AG04450 (cell line): ENCODE results near the gene MRPS33. TPM values are rescaled to one million over a fixed set of nuclear protein-coding genes. Genes with fewer than 3 reads are reported as not detected.
"Not testable (repeated sequence)": the region's sequence is repeated elsewhere in the genome, so short reads cannot be mapped to it uniquely, and the experiment has no call there.

Source experiments
- CTCF ChIA-PET: fragments of 300-600, 350-600 bp; formaldehyde crosslinking; extraction: SDS; loops from one replicate; lab custom pipeline; 2022; ENCODE audit warnings: antibody characterized with exemption, inconsistent platforms; lab: Charles Lee
- POLR2A ChIA-PET: fragments of 350-600 bp; formaldehyde crosslinking; extraction: SDS; loops from one replicate; lab custom pipeline; 2021; ENCODE audit warnings: antibody characterized with exemption, inconsistent platforms; lab: Yijun Ruan, JAX
- DNase-seq: peaks from one replicate; pipeline ENCODE4 v3.0.0-alpha.2; 2011; ENCODE audit warnings: low read depth, low spot score
- H3K27ac ChIP-seq: one replicate; pipeline ENCODE4 v1.5.1; 2012; ENCODE audit warnings: low read depth, low read length, control low read depth
- H3K27me3 ChIP-seq: one replicate; pipeline ENCODE4 v1.6.0; 2012; ENCODE audit warnings: low read length; ENCODE audit not compliant: control insufficient read depth, insufficient read depth
- H3K4me3 ChIP-seq: 2 replicates; pipeline ENCODE4 v1.5.1; 2011; ENCODE audit warnings: mild to moderate bottlenecking, low read depth, low read length, control low read depth
- H3K9me3 ChIP-seq: 2 replicates; pipeline ENCODE4 v1.5.1; 2012; ENCODE audit warnings: low read length; ENCODE audit not compliant: control insufficient read depth, insufficient read depth
- polyA plus RNA-seq: library from polyadenylated mRNA; depleted of rRNA; stranded (reverse); fragments of >200 nt; gene quantifications from 2 replicates; pipeline ENCODE4 v1.2.3, GENCODE V29; 2011
- TF ChIP-seq, protein P1 (sequence below): IDR thresholded peaks from 2 replicates; pipeline ENCODE4 v1.5.1; 2011; ENCODE audit warnings: low read depth, low read length, control low read depth, inconsistent platforms

Gene MRPS33
- polyA plus RNA-seq, 1 experiment = 99.2 TPM

DNA sequence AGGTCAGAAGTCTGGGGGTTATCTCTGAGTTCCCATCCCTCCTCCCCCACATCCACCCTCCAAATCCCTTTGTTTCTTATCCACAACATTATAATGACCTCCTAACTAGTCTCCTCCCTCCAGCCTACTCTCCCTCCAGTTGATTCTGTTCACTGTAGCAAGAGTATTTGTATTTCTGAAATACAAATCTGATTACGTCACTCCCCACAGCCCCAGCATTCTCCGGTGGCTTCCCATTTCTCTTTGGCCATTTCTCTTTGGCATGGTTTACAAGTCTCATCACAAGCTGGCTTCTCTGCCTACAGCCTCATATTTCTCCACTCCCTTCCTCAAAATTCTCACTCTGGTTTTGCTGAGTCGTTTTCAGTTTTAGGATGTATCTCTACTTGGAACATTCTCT, 24.6 kb upstream of the MRPS33 start:
- DNase-seq = no peak
- no peaks in the 10 kb centered on the region for H3K9me3 ChIP-seq
- POLR2A ChIA-PET = no interaction called here

DNA sequence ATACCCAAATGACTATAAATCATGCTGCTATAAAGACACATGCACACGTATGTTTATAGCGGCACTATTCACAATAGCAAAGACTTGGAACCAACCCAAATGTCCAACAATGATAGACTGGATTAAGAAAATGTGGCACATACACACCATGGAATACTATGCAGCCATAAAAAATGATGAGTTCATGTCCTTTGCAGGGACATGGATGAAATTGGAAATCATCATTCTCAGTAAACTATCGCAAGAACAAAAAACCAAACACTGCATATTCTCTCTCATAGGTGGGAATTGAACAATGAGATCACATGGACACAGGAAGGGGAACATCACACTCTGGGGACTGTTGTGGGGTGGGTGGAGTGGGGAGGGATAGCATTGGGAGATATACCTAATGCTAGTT, 23.3 kb upstream of the MRPS33 start:
- H3K27me3 ChIP-seq, H3K9me3 ChIP-seq, H3K4me3 ChIP-seq, H3K27ac ChIP-seq, DNase-seq, POLR2A ChIA-PET, CTCF ChIA-PET: not testable (repeated sequence)

More for the DNA sequence above, 24.6 kb upstream of the MRPS33 start:
- TF ChIP-seq, protein P1, sequence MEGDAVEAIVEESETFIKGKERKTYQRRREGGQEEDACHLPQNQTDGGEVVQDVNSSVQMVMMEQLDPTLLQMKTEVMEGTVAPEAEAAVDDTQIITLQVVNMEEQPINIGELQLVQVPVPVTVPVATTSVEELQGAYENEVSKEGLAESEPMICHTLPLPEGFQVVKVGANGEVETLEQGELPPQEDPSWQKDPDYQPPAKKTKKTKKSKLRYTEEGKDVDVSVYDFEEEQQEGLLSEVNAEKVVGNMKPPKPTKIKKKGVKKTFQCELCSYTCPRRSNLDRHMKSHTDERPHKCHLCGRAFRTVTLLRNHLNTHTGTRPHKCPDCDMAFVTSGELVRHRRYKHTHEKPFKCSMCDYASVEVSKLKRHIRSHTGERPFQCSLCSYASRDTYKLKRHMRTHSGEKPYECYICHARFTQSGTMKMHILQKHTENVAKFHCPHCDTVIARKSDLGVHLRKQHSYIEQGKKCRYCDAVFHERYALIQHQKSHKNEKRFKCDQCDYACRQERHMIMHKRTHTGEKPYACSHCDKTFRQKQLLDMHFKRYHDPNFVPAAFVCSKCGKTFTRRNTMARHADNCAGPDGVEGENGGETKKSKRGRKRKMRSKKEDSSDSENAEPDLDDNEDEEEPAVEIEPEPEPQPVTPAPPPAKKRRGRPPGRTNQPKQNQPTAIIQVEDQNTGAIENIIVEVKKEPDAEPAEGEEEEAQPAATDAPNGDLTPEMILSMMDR = no peak
- no peak overlapping the region for H3K4me3 ChIP-seq
- CTCF ChIA-PET = no interaction called here
- H3K27me3 ChIP-seq = no peaks in the 10 kb centered on the region
- H3K27ac ChIP-seq = no peak overlapping the region

DNA sequence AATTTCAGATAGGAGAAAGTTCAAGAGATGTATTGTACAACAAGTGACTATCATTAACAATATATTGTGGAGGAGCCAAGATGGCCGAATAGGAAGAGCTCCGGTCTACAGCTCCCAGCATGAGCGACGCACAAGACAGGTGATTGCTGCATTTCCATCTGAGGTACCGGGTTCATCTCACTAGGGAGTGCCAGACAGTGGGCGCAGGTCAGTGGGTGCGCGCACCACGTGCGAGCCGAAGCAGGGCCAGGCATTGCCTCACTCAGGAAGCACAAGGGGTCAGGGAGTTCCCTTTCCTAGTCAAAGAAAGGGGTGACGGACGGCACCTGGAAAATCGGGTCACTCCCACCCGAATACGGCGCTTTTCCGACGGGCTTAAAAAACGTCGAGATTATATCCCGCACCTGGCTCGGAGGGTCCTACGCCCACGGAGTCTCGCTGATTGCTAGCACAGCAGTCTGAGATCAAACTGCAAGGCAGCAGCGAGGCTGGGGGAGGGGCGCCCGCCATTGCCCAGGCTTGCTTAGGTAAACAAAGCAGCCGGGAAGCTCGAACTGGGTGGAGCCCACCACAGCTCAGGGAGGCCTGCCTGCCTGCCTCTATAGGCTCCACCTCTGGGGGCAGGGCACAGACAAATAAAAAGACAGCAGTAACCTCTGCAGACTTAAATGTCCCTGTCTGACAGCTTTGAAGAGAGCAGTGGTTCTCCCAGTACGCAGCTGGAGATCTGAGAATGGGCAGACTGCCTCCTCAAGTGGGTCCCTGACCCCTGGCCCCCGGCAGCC, 18.0 kb upstream of the MRPS33 start:
- POLR2A ChIA-PET, H3K27me3 ChIP-seq, H3K4me3 ChIP-seq, CTCF ChIA-PET, DNase-seq, H3K27ac ChIP-seq, H3K9me3 ChIP-seq: not testable (repeated sequence)

DNA sequence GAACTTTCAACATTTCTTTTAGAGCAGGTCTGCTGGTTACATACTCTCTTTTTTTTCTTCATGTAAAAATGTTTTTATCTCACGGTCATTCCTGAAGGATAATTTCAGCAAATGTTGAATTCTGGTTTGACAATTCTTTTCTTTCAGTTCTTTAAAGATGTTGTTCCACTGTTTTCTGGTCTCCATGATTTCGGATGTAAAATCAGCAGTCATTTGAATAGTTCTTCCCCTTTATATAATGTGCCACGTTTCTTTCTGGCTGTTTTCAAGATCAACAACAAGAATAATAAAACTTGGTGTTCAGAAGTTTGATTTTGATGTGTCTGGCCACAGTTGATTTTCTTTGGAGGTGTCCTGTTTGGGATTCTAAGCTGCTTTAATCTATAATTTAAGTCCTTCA, 14.0 kb upstream of the MRPS33 start:
- no peak overlapping the region for H3K27ac ChIP-seq
- TF ChIP-seq, protein P1 = no peak
- H3K4me3 ChIP-seq = no peak overlapping the region
- ChIA-PET CTCF (no interaction called here), POLR2A (no interaction called here)
- DNase-seq = no peak
- no peaks in the 10 kb centered on the region for H3K9me3 ChIP-seq
- no peaks in the 10 kb centered on the region for H3K27me3 ChIP-seq

DNA sequence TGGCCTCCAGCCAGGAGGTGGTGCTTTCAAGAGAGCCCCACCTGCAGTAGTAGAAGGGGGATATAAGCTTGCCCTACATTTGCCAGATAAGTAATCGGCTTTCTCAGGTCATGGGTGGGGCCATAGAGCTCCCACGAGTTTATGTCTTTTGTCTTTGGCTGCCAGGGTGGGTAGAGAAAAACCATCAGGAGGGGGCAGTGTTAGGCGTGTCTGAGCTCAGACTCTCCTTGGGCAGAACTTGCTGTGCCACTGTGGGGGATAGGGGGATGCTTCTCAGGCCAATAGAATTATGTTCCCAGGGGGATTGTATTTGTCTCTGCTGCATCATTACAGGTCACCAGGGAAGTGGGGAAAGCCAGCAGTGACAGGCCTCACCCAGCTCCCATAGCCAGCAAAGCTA, 12.3 kb upstream of the MRPS33 start:
- TF ChIP-seq, protein P1 = no peak

DNA sequence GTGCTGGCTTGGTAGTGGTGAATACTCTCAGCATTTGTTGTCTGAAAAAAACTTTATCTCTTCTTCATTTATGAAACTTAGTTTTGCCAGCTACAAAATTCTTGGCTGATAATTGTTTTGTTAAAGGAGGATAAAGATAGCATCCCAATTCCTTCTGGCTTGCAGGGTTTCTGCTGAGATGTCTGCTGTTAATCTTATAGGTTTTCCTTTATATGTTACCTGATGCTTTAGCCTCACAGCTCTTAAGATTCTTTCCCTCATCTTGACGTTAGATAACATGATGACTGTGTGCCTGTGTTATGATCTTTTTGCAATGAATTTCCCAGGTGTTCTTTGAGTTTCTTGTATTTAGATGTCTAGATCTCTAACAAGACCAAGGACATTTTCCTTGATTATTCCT, 9.9 kb upstream of the MRPS33 start:
- Histone ChIP-seq H3K27me3 (no peaks in the 10 kb centered on the region), H3K27ac (no peak overlapping the region), H3K9me3 (no peaks in the 10 kb centered on the region), H3K4me3 (no peak overlapping the region)
- DNase-seq = no peak
- ChIA-PET POLR2A (interaction anchor here (0.7 kb wide), 1 partner anchor 101 kb away, joined by 5 read pairs; no protein-coding TSS in a partner anchor), CTCF (no interaction called here)
- TF ChIP-seq, protein P1 = no peak

More for the DNA sequence above, 12.3 kb upstream of the MRPS33 start:
- no peak overlapping the region for H3K4me3 ChIP-seq
- DNase-seq = no peak
- ChIA-PET CTCF (no interaction called here), POLR2A (no interaction called here)
- no peaks in the 10 kb centered on the region for H3K9me3 ChIP-seq
- H3K27me3 ChIP-seq = no peaks in the 10 kb centered on the region
- H3K27ac ChIP-seq = no peak overlapping the region
